CD4-positive, CD25-positive, alpha-beta regulatory T cell (primary cell): Measurements from ENCODE around the gene ZNF487. TPM values are rescaled to one million over a fixed set of nuclear protein-coding genes. Genes with fewer than 3 reads are reported as not detected.
"Not testable (repeated sequence)": the region's sequence is repeated elsewhere in the genome, so short reads cannot be mapped to it uniquely, and the experiment has no call there.

Experiments
- ATAC-seq, 2 donors: fragments of 150-1000 bp; cut with Tn5 transposase; one replicate each; pipeline ENCODE4 v1.10.0; 2021; ENCODE audit warnings: low read depth in 2 of 2, moderate number of reproducible peaks in 2 of 2, moderate library complexity in 1 of 2
- DNase-seq, 3 donors: peaks; one replicate each; pipeline versions ENCODE4 v3.0.0 to v3.0.0-alpha.2; 2012 to 2022; ENCODE audit warnings: mixed read lengths in 1 of 3
- H3K27ac ChIP-seq: one replicate; pipeline ENCODE4 v1.7.0; 2013; ENCODE audit warnings: mild to moderate bottlenecking, low read length; ENCODE audit not compliant: insufficient read depth, poor library complexity, severe bottlenecking
- H3K27me3 ChIP-seq: one replicate; pipeline ENCODE4 v1.7.0; 2013; ENCODE audit warnings: low read length; ENCODE audit not compliant: control insufficient read depth, insufficient read depth
- H3K36me3 ChIP-seq: one replicate; pipeline ENCODE4 v1.7.0; 2013; ENCODE audit warnings: mild to moderate bottlenecking, low read length, moderate library complexity; ENCODE audit not compliant: control insufficient read depth, insufficient read depth
- H3K4me1 ChIP-seq: 2 replicates; pipeline ENCODE4 v1.7.0; 2013; ENCODE audit warnings: mild to moderate bottlenecking, low read length; ENCODE audit not compliant: insufficient read depth, control insufficient read depth, poor library complexity, severe bottlenecking
- H3K4me3 ChIP-seq: one replicate; pipeline ENCODE4 v1.7.0; 2013; ENCODE audit warnings: low read depth, mild to moderate bottlenecking, low read length, moderate library complexity
- H3K9me3 ChIP-seq, 2 experiments: 1 replicate in 1 of 2; 2 replicates in 1 of 2; pipeline ENCODE4 v1.7.0; 2013; ENCODE audit warnings: low read length in 2 of 2, mild to moderate bottlenecking in 1 of 2, moderate library complexity in 1 of 2; ENCODE audit not compliant: control insufficient read depth in 2 of 2
- H3K27ac Mint-ChIP-seq, 3 donors: one replicate each; pipeline ENCODE4 v1.8.0; 2020 to 2022; ENCODE audit warnings: mild to moderate bottlenecking in 3 of 3, mixed read lengths in 3 of 3, moderate library complexity in 2 of 3
- H3K27me3 Mint-ChIP-seq: one replicate; pipeline ENCODE4 v1.8.0; 2022; ENCODE audit warnings: mild to moderate bottlenecking, mixed read lengths
- H3K36me3 Mint-ChIP-seq: one replicate; pipeline ENCODE4 v1.8.0; 2020; ENCODE audit warnings: mixed read lengths
- H3K4me1 Mint-ChIP-seq, 4 donors: one replicate each; pipeline ENCODE4 v1.8.0; 2020 to 2022; ENCODE audit warnings: mixed read lengths in 4 of 4, mild to moderate bottlenecking in 1 of 4
- H3K4me3 Mint-ChIP-seq, 4 donors: one replicate each; pipeline ENCODE4 v1.8.0; 2020 to 2022; ENCODE audit warnings: mild to moderate bottlenecking in 4 of 4, mixed read lengths in 4 of 4, moderate library complexity in 3 of 4
- H3K9me3 Mint-ChIP-seq, 7 donors: one replicate each; pipeline ENCODE4 v1.8.0; 2020 to 2022; ENCODE audit warnings: mixed read lengths in 7 of 7, mild to moderate bottlenecking in 3 of 7, moderate library complexity in 2 of 7
- polyA plus RNA-seq, 4 donors: library from polyadenylated mRNA; unstranded; fragments of 300-500 nt; fragmentation: Illumina TruSeq; gene quantifications; one replicate each; pipeline ENCODE4 v1.2.3, GENCODE V29; 2021
- total RNA-seq: library from RNA; stranded (reverse); gene quantifications from one replicate; pipeline ENCODE4 v1.2.3, GENCODE V29; 2022

The ZNF487 gene
- total and polyA plus RNA-seq, 5 donors from 2014 or later, result 2.5 to 6.5 (median 4.9) TPM

GRCh38 chr10:43426476-43426875, 10.4 kb upstream of the ZNF487 start:
- DNase-seq, H3K36me3 Mint-ChIP-seq, H3K27me3 Mint-ChIP-seq, H3K27ac ChIP-seq, H3K9me3 Mint-ChIP-seq, H3K9me3 ChIP-seq, H3K27ac Mint-ChIP-seq, H3K36me3 ChIP-seq, H3K4me3 Mint-ChIP-seq, ATAC-seq, H3K4me3 ChIP-seq, H3K27me3 ChIP-seq, H3K4me1 ChIP-seq: not testable (repeated sequence)
- peaks cover 3 to 20% (median 6%) of the 10 kb centered on the region in 4 donors for H3K4me1 Mint-ChIP-seq

GRCh38 chr10:43427166-43427825, 9.6 kb upstream of the ZNF487 start:
- Mint-ChIP-seq H3K27me3 (peaks cover 4% of the 10 kb centered on the region), H3K27ac (peak overlapping the region in 1 of 3 donors; percentile 15), H3K9me3 (peaks cover 0 to 2% (median 0%) of the 10 kb centered on the region in 7 donors), H3K4me3 (peak overlapping the region in 1 of 4 donors; percentile 41), H3K4me1 (peaks cover 0 to 17% (median 4%) of the 10 kb centered on the region in 4 donors), H3K36me3 (no peaks in the 10 kb centered on the region)
- Histone ChIP-seq H3K27ac (no peak overlapping the region), H3K36me3 (no peaks in the 10 kb centered on the region), H3K4me1 (peaks cover 2% of the 10 kb centered on the region), H3K27me3 (no peaks in the 10 kb centered on the region), H3K4me3 (peak overlapping the region; percentile 41), H3K9me3 (no peaks in the 10 kb centered on the region)
- ATAC-seq (peak; percentile 47 to 53), DNase-seq (peak in 1 of 3 donors; percentile 47)

GRCh38 chr10:43430926-43431663, 5.8 kb upstream of the ZNF487 start:
- H3K36me3 Mint-ChIP-seq, result no peaks in the 10 kb centered on the region
- Histone ChIP-seq H3K4me1 (peaks cover 11% of the 10 kb centered on the region), H3K9me3 (no peaks in the 10 kb centered on the region), H3K27me3 (no peaks in the 10 kb centered on the region), H3K27ac (no peak overlapping the region), H3K4me3 (no peak overlapping the region), H3K36me3 (no peaks in the 10 kb centered on the region)
- H3K9me3 Mint-ChIP-seq, result peaks cover 0 to 2% (median 0%) of the 10 kb centered on the region in 7 donors
- peaks cover 4% of the 10 kb centered on the region for H3K27me3 Mint-ChIP-seq
- peak overlapping the region in 1 of 3 donors; percentile 80 for H3K27ac Mint-ChIP-seq
- H3K4me1 Mint-ChIP-seq, result peaks cover 0 to 25% (median 7%) of the 10 kb centered on the region in 4 donors
- peak overlapping the region in 1 of 4 donors; percentile 54 for H3K4me3 Mint-ChIP-seq
- ATAC-seq (no peak), DNase-seq (no peak)

- Histone ChIP-seq H3K27ac (peak overlapping the region; percentile 93), H3K4me3 (peak overlapping the region; percentile 68), H3K4me1 (peaks cover 18% of the 10 kb centered on the region), H3K36me3 (no peaks in the 10 kb centered on the region), H3K9me3 (no peaks in the 10 kb centered on the region), H3K27me3 (no peaks in the 10 kb centered on the region)
- Mint-ChIP-seq H3K36me3 (no peaks in the 10 kb centered on the region), H3K27me3 (no peaks in the 10 kb centered on the region), H3K27ac (peak overlapping the region; percentile 60 to 99 (median 91)), H3K4me1 (peaks cover 8 to 29% (median 11%) of the 10 kb centered on the region in 4 donors), H3K4me3 (peak overlapping the region; percentile 94 to 100 (median 96)), H3K9me3 (no peaks in the 10 kb centered on the region)
- DNase-seq (no peak), ATAC-seq (no peak)
These were observed 395 bp downstream of the ZNF487 start for GRCh38 chr10:43437141-43437870.

- ATAC-seq, result no peak
- peaks cover 3% of the 10 kb centered on the region for H3K36me3 Mint-ChIP-seq
- peaks cover 0 to 6% (median 0%) of the 10 kb centered on the region in 7 donors for H3K9me3 Mint-ChIP-seq
- no peaks in the 10 kb centered on the region for H3K27me3 Mint-ChIP-seq
- Histone ChIP-seq H3K9me3 (no peaks in the 10 kb centered on the region), H3K4me3 (no peak overlapping the region), H3K27me3 (no peaks in the 10 kb centered on the region), H3K4me1 (peaks cover 14% of the 10 kb centered on the region), H3K36me3 (no peaks in the 10 kb centered on the region), H3K27ac (no peak overlapping the region)
- no peak overlapping the region for H3K27ac Mint-ChIP-seq
- DNase-seq, result no peak
- H3K4me3 Mint-ChIP-seq, result no peak overlapping the region
- H3K4me1 Mint-ChIP-seq, result peaks cover 8 to 21% (median 11%) of the 10 kb centered on the region in 4 donors
These were observed 3.7 kb downstream of the ZNF487 start for GRCh38 chr10:43440463-43441134.

- Mint-ChIP-seq H3K36me3 (peaks cover 7% of the 10 kb centered on the region), H3K27ac (no peak overlapping the region), H3K4me3 (no peak overlapping the region), H3K27me3 (no peaks in the 10 kb centered on the region), H3K4me1 (peaks cover 0 to 12% (median 0%) of the 10 kb centered on the region in 4 donors), H3K9me3 (peaks cover 0 to 6% (median 0%) of the 10 kb centered on the region in 7 donors)
- no peaks in the 10 kb centered on the region for H3K9me3 ChIP-seq
- no peaks in the 10 kb centered on the region for H3K27me3 ChIP-seq
- DNase-seq (peak in 1 of 3 donors; percentile 40), ATAC-seq (no peak)
- H3K4me1 ChIP-seq, result no peaks in the 10 kb centered on the region
- no peaks in the 10 kb centered on the region for H3K36me3 ChIP-seq
- no peak overlapping the region for H3K4me3 ChIP-seq
- H3K27ac ChIP-seq, result no peak overlapping the region
These were observed 7.4 kb downstream of the ZNF487 start for GRCh38 chr10:43444323-43444722.

- Mint-ChIP-seq H3K27me3 (no peaks in the 10 kb centered on the region), H3K36me3 (peaks cover 7% of the 10 kb centered on the region), H3K9me3 (peaks cover 0 to 6% (median 0%) of the 10 kb centered on the region in 7 donors), H3K4me3 (peak overlapping the region in 1 of 4 donors; percentile 38), H3K27ac (no peak overlapping the region), H3K4me1 (peaks cover 0 to 6% (median 0%) of the 10 kb centered on the region in 4 donors)
- H3K27ac ChIP-seq, result no peak overlapping the region
- no peak overlapping the region for H3K4me3 ChIP-seq
- DNase-seq (no peak), ATAC-seq (no peak)
- H3K4me1 ChIP-seq, result no peaks in the 10 kb centered on the region
- no peaks in the 10 kb centered on the region for H3K36me3 ChIP-seq
- H3K9me3 ChIP-seq, result no peaks in the 10 kb centered on the region
- H3K27me3 ChIP-seq, result no peaks in the 10 kb centered on the region
These were observed 8.1 kb downstream of the ZNF487 start for GRCh38 chr10:43444897-43445466.
